Left ventricle myocardium inferior (tissue), 1 donor: Measurements from ENCODE around the gene SIGLEC6. TPM values are rescaled to one million over a fixed set of nuclear protein-coding genes. Genes with fewer than 3 reads are reported as not detected.

Experiments used
- DNase-seq: peaks from one replicate; pipeline ENCODE4 v3.0.0-alpha.2; 2020
- H3K27ac ChIP-seq: fragments of 200-600 bp; replicated peaks from 2 replicates; pipeline ENCODE4 v1.8.0; 2021
- H3K27me3 ChIP-seq: fragments of 200-600 bp; 2 replicates; pipeline ENCODE4 v1.8.0; 2021; ENCODE audit warnings: low read depth
- H3K36me3 ChIP-seq: fragments of 200-600 bp; 2 replicates; pipeline ENCODE4 v1.8.0; 2021
- H3K4me1 ChIP-seq: fragments of 200-600 bp; 2 replicates; pipeline ENCODE4 v1.8.0; 2021
- H3K4me3 ChIP-seq: fragments of 200-600 bp; 2 replicates; pipeline ENCODE4 v1.8.0; 2021; ENCODE audit warnings: mild to moderate bottlenecking, moderate library complexity
- H3K9me3 ChIP-seq: fragments of 200-600 bp; replicated peaks from 2 replicates; pipeline ENCODE4 v1.8.0; 2021
- CTCF ChIP-seq: fragments of 200-600 bp; IDR thresholded peaks from 2 replicates; pipeline ENCODE4 v1.8.0; 2021; ENCODE audit warnings: antibody characterized with exemption, mild to moderate bottlenecking, borderline replicate concordance
- intact Hi-C: fragments of 100-400 bp; cut with micrococcal nuclease; formaldehyde crosslinking; loops from one replicate; pipeline ENCODE4 v1.11.0; 2022
- total RNA-seq: library from RNA; stranded (reverse); fragmentation: NEBNext Ultra II Directional; extraction: Animal tissue kit (Norgen Biotek cat#: 25700); gene quantifications from one replicate; pipeline ENCODE4 v1.2.1, GENCODE V29; 2021
- donor health status: DM: no; HTN: yes; CAD: no; lungs with severe emphysema.

SIGLEC6 gene
- total RNA-seq, 1 donor from 2014 or later: 0.33 TPM

- no peak for TF ChIP-seq CTCF
- Histone ChIP-seq H3K36me3 (no peaks in the 10 kb centered on the region), H3K4me3 (no peak overlapping the region), H3K9me3 (no peaks in the 10 kb centered on the region), H3K27me3 (peaks cover 94% of the 10 kb centered on the region), H3K27ac (no peak overlapping the region), H3K4me1 (no peaks in the 10 kb centered on the region)
- intact Hi-C loops: no loop called here
- no peak for DNase-seq
Observed at GRCh38 chr19:51542699-51543098, 11.2 kb upstream of the SIGLEC6 start.

GRCh38 chr19:51541458-51542357 lies 10.2 kb upstream of the SIGLEC6 start:
- no peak overlapping the region for H3K4me3 ChIP-seq
- no peak for DNase-seq
- TF ChIP-seq CTCF: no peak
- no peak overlapping the region for H3K27ac ChIP-seq
- no peaks in the 10 kb centered on the region for H3K9me3 ChIP-seq
- no peaks in the 10 kb centered on the region for H3K4me1 ChIP-seq
- H3K36me3 ChIP-seq: no peaks in the 10 kb centered on the region
- intact Hi-C loops: no loop called here
- H3K27me3 ChIP-seq: peaks cover 94% of the 10 kb centered on the region

- H3K36me3 ChIP-seq: no peaks in the 10 kb centered on the region
- H3K27me3 ChIP-seq: peaks cover 87% of the 10 kb centered on the region
Observed at GRCh38 chr19:51539821-51540366, 8.4 kb upstream of the SIGLEC6 start.

GRCh38 chr19:51535535-51535934 lies 4.1 kb upstream of the SIGLEC6 start:
- no peaks in the 10 kb centered on the region for H3K4me1 ChIP-seq
- H3K36me3 ChIP-seq: no peaks in the 10 kb centered on the region
- H3K27ac ChIP-seq: no peak overlapping the region
- intact Hi-C loops: no loop called here
- no peak overlapping the region for H3K4me3 ChIP-seq
- peaks cover 91% of the 10 kb centered on the region for H3K27me3 ChIP-seq
- TF ChIP-seq CTCF: no peak
- DNase-seq: no peak
- peaks cover 12% of the 10 kb centered on the region for H3K9me3 ChIP-seq

More at GRCh38 chr19:51539821-51540366, 8.4 kb upstream of the SIGLEC6 start:
- Histone ChIP-seq H3K4me1 (no peaks in the 10 kb centered on the region), H3K27ac (no peak overlapping the region), H3K4me3 (no peak overlapping the region), H3K9me3 (peaks cover 12% of the 10 kb centered on the region)
- intact Hi-C loops: no loop called here
- no peak for TF ChIP-seq CTCF
- no peak for DNase-seq

- no peaks in the 10 kb centered on the region for H3K4me1 ChIP-seq
- H3K36me3 ChIP-seq: no peaks in the 10 kb centered on the region
- no peak for TF ChIP-seq CTCF
- H3K27ac ChIP-seq: no peak overlapping the region
- peaks cover 84% of the 10 kb centered on the region for H3K27me3 ChIP-seq
- intact Hi-C loops: no loop called here
- H3K9me3 ChIP-seq: peaks cover 4% of the 10 kb centered on the region
- no peak overlapping the region for H3K4me3 ChIP-seq
- no peak for DNase-seq
Observed at GRCh38 chr19:51530616-51531015, 854 bp downstream of the SIGLEC6 start.
